SK-N-SH treated with all-trans-retinoic acid at 6 μM for 48 hours (cell line): ENCODE data around the gene BTNL9.

Source experiments
- ATAC-seq: fragments of 200-7000 bp; cut with Tn5 transposase; 3 replicates; pipeline ENCODE4 v1.9.1; 2020; ENCODE audit warnings: mild to moderate bottlenecking, moderate library complexity
- ARNTL ChIP-seq: fragments of 450-650 bp; formaldehyde crosslinking; IDR thresholded peaks from 2 replicates; pipeline ENCODE4 v1.5.0; 2020; ENCODE audit warnings: low read depth, mild to moderate bottlenecking, moderate library complexity, borderline replicate concordance
- BACH2 ChIP-seq: fragments of 250-450 bp; sonication (Bioruptor Pico); IDR thresholded peaks from 2 replicates; pipeline ENCODE4 v1.9.0; 2021; ENCODE audit warnings: mild to moderate bottlenecking, borderline replicate concordance
- CSDC2 ChIP-seq: fragments of 250-450 bp; sonication (Bioruptor Pico); IDR thresholded peaks from 2 replicates; pipeline ENCODE4 v1.5.0; 2020; ENCODE audit warnings: mild to moderate bottlenecking, moderate library complexity
- GLIS3 ChIP-seq: fragments of 250-450 bp; sonication (Bioruptor Pico); IDR thresholded peaks from 2 replicates; pipeline ENCODE4 v1.5.0; 2020; ENCODE audit warnings: mild to moderate bottlenecking, moderate library complexity
- ISL1 ChIP-seq: fragments of 250-450 bp; sonication (Bioruptor Pico); IDR thresholded peaks from 2 replicates; pipeline ENCODE4 v2.1.2; 2022; ENCODE audit warnings: mild to moderate bottlenecking, moderate library complexity
- OSR1 ChIP-seq: fragments of 250-450 bp; sonication (Bioruptor Pico); IDR thresholded peaks from 2 replicates; pipeline ENCODE4 v1.8.0; 2022; ENCODE audit warnings: moderate library complexity, mild to moderate bottlenecking, inconsistent platforms
- PPARA ChIP-seq: fragments of 250-450 bp; sonication (Bioruptor Pico); IDR thresholded peaks from 2 replicates; pipeline ENCODE4 v1.5.0; 2020; ENCODE audit warnings: mild to moderate bottlenecking, borderline replicate concordance
- RARB ChIP-seq: fragments of 250-450 bp; sonication (Bioruptor Pico); IDR thresholded peaks from 2 replicates; pipeline ENCODE4 v1.8.0; 2021; ENCODE audit warnings: mild to moderate bottlenecking, moderate library complexity
- SNAI2 ChIP-seq: fragments of 250-450 bp; sonication (Bioruptor Pico); IDR thresholded peaks from 2 replicates; pipeline ENCODE4 v1.5.0; 2020; ENCODE audit warnings: mild to moderate bottlenecking, moderate library complexity
- TCF4 ChIP-seq: fragments of 250-450 bp; sonication (Bioruptor Pico); IDR thresholded peaks from 2 replicates; pipeline ENCODE4 v1.8.0; 2021; ENCODE audit warnings: mild to moderate bottlenecking, moderate library complexity, borderline replicate concordance
- TOX ChIP-seq: fragments of 250-450 bp; sonication (Bioruptor Pico); IDR thresholded peaks from 2 replicates; pipeline ENCODE4 v1.8.0; 2021; ENCODE audit warnings: mild to moderate bottlenecking, moderate library complexity, borderline replicate concordance
- ZC3H10 ChIP-seq: fragments of 250-450 bp; sonication (Bioruptor Pico); IDR thresholded peaks from 2 replicates; pipeline ENCODE4 v1.5.1; 2021; ENCODE audit warnings: mild to moderate bottlenecking, moderate library complexity
- ZFP3 ChIP-seq: fragments of 250-450 bp; sonication (Bioruptor Pico); IDR thresholded peaks from 2 replicates; pipeline ENCODE4 v1.5.0; 2020; ENCODE audit warnings: mild to moderate bottlenecking, moderate library complexity
- ZFP30 ChIP-seq: fragments of 450-650 bp; formaldehyde crosslinking; IDR thresholded peaks from 2 replicates; pipeline ENCODE4 v1.5.0; 2022; ENCODE audit warnings: mild to moderate bottlenecking, moderate library complexity
- ZNF565 ChIP-seq: fragments of 450-650 bp; formaldehyde crosslinking; conservative IDR thresholded peaks from 2 replicates; pipeline ENCODE4 v1.5.0; 2020; ENCODE audit warnings: low read depth, mild to moderate bottlenecking, moderate library complexity
- ZNF70 ChIP-seq: fragments of 450-650 bp; formaldehyde crosslinking; IDR thresholded peaks from 2 replicates; pipeline ENCODE4 v1.5.0; 2020; ENCODE audit warnings: mild to moderate bottlenecking, moderate library complexity
- ZNF8 ChIP-seq: fragments of 450-650 bp; formaldehyde crosslinking; IDR thresholded peaks from 2 replicates; pipeline ENCODE4 v1.5.0; 2020; ENCODE audit warnings: mild to moderate bottlenecking, moderate library complexity
- TF ChIP-seq, protein P1 (sequence below): fragments of 250-450 bp; sonication (Bioruptor Pico); IDR thresholded peaks from 2 replicates; pipeline ENCODE4 v1.8.0; 2021; ENCODE audit warnings: low read depth, mild to moderate bottlenecking, moderate library complexity, borderline replicate concordance
- TF ChIP-seq, protein P2 (sequence below): fragments of 250-450 bp; sonication (Bioruptor Pico); IDR thresholded peaks from 2 replicates; pipeline ENCODE4 v1.5.1; 2021; ENCODE audit warnings: mild to moderate bottlenecking, moderate library complexity
- TF ChIP-seq, protein P3 (sequence below): fragments of 250-450 bp; sonication (Bioruptor Pico); IDR thresholded peaks from 2 replicates; pipeline ENCODE4 v1.8.0; 2020; ENCODE audit warnings: mild to moderate bottlenecking, moderate library complexity, borderline replicate concordance
- TF ChIP-seq, protein P4 (sequence below): fragments of 250-450 bp; sonication (Bioruptor Pico); IDR thresholded peaks from 2 replicates; pipeline ENCODE4 v1.5.1; 2020; ENCODE audit warnings: low read depth, mild to moderate bottlenecking, moderate library complexity
- TF ChIP-seq, protein P5 (sequence below): fragments of 250-450 bp; sonication (Bioruptor Pico); IDR thresholded peaks from 2 replicates; pipeline ENCODE4 v1.5.0; 2020; ENCODE audit warnings: mild to moderate bottlenecking, moderate library complexity

BTNL9 gene

DNA sequence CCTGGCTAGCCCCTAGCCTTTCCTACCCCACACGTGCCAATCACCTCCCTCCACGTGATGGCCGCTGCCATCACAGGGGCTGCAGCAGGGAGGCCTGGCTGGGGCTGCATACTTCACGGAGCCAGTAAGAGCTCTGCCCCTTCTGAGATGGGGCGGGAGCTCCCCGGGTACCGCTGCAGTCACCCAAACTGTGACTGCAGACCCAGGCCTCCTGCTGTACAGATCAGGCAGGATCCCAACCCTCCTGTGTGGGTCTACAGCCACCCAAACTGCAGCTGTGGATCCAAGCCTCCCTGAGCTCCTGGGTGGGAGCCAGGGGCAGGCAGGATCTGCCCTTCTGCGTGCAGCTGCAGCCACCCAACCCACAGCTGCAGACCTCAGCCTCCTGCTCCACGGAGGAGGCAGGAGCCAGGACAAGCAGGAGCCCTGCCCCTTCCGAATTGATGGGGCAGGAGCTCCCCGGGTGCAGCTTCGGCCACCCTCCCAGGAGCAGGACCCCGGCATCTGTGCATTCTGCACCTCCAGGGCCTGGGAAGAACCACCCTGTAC, 3.2 kb upstream of the BTNL9 start:
- ATAC-seq: no peak
- TF ChIP-seq ZC3H10: no peak
- no peak for TF ChIP-seq SNAI2 (CRISPR knock-in tag)
- TF ChIP-seq, protein P1, sequence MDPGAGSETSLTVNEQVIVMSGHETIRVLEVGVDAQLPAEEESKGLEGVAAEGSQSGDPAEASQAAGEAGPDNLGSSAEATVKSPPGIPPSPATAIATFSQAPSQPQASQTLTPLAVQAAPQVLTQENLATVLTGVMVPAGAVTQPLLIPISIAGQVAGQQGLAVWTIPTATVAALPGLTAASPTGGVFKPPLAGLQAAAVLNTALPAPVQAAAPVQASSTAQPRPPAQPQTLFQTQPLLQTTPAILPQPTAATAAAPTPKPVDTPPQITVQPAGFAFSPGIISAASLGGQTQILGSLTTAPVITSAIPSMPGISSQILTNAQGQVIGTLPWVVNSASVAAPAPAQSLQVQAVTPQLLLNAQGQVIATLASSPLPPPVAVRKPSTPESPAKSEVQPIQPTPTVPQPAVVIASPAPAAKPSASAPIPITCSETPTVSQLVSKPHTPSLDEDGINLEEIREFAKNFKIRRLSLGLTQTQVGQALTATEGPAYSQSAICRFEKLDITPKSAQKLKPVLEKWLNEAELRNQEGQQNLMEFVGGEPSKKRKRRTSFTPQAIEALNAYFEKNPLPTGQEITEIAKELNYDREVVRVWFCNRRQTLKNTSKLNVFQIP (CRISPR knock-in tag): no peak
- TF ChIP-seq ISL1: no peak
- TF ChIP-seq, protein P2, sequence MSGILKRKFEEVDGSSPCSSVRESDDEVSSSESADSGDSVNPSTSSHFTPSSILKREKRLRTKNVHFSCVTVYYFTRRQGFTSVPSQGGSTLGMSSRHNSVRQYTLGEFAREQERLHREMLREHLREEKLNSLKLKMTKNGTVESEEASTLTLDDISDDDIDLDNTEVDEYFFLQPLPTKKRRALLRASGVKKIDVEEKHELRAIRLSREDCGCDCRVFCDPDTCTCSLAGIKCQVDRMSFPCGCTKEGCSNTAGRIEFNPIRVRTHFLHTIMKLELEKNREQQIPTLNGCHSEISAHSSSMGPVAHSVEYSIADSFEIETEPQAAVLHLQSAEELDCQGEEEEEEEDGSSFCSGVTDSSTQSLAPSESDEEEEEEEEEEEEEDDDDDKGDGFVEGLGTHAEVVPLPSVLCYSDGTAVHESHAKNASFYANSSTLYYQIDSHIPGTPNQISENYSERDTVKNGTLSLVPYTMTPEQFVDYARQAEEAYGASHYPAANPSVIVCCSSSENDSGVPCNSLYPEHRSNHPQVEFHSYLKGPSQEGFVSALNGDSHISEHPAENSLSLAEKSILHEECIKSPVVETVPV: no peak
- TF ChIP-seq ZNF8 (CRISPR knock-in tag): no peak
- TF ChIP-seq ZFP30 (CRISPR knock-in tag): no peak
- TF ChIP-seq, protein P3, sequence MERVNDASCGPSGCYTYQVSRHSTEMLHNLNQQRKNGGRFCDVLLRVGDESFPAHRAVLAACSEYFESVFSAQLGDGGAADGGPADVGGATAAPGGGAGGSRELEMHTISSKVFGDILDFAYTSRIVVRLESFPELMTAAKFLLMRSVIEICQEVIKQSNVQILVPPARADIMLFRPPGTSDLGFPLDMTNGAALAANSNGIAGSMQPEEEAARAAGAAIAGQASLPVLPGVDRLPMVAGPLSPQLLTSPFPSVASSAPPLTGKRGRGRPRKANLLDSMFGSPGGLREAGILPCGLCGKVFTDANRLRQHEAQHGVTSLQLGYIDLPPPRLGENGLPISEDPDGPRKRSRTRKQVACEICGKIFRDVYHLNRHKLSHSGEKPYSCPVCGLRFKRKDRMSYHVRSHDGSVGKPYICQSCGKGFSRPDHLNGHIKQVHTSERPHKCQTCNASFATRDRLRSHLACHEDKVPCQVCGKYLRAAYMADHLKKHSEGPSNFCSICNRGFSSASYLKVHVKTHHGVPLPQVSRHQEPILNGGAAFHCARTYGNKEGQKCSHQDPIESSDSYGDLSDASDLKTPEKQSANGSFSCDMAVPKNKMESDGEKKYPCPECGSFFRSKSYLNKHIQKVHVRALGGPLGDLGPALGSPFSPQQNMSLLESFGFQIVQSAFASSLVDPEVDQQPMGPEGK (CRISPR knock-in tag): no peak
- TF ChIP-seq, protein P4, sequence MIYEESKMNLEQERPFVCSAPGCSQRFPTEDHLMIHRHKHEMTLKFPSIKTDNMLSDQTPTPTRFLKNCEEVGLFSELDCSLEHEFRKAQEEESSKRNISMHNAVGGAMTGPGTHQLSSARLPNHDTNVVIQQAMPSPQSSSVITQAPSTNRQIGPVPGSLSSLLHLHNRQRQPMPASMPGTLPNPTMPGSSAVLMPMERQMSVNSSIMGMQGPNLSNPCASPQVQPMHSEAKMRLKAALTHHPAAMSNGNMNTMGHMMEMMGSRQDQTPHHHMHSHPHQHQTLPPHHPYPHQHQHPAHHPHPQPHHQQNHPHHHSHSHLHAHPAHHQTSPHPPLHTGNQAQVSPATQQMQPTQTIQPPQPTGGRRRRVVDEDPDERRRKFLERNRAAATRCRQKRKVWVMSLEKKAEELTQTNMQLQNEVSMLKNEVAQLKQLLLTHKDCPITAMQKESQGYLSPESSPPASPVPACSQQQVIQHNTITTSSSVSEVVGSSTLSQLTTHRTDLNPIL (CRISPR knock-in tag): no peak
- no peak for TF ChIP-seq ZNF565
- TF ChIP-seq TOX (CRISPR knock-in tag): no peak
- TF ChIP-seq, protein P5, sequence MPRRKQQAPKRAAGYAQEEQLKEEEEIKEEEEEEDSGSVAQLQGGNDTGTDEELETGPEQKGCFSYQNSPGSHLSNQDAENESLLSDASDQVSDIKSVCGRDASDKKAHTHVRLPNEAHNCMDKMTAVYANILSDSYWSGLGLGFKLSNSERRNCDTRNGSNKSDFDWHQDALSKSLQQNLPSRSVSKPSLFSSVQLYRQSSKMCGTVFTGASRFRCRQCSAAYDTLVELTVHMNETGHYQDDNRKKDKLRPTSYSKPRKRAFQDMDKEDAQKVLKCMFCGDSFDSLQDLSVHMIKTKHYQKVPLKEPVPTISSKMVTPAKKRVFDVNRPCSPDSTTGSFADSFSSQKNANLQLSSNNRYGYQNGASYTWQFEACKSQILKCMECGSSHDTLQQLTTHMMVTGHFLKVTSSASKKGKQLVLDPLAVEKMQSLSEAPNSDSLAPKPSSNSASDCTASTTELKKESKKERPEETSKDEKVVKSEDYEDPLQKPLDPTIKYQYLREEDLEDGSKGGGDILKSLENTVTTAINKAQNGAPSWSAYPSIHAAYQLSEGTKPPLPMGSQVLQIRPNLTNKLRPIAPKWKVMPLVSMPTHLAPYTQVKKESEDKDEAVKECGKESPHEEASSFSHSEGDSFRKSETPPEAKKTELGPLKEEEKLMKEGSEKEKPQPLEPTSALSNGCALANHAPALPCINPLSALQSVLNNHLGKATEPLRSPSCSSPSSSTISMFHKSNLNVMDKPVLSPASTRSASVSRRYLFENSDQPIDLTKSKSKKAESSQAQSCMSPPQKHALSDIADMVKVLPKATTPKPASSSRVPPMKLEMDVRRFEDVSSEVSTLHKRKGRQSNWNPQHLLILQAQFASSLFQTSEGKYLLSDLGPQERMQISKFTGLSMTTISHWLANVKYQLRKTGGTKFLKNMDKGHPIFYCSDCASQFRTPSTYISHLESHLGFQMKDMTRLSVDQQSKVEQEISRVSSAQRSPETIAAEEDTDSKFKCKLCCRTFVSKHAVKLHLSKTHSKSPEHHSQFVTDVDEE (CRISPR knock-in tag): no peak
- TF ChIP-seq ZFP3: no peak
- no peak for TF ChIP-seq GLIS3
- TF ChIP-seq BACH2: no peak
- no peak for TF ChIP-seq RARB (CRISPR knock-in tag)
- TF ChIP-seq CSDC2 (CRISPR knock-in tag): no peak
- no peak for TF ChIP-seq OSR1 (CRISPR knock-in tag)

DNA sequence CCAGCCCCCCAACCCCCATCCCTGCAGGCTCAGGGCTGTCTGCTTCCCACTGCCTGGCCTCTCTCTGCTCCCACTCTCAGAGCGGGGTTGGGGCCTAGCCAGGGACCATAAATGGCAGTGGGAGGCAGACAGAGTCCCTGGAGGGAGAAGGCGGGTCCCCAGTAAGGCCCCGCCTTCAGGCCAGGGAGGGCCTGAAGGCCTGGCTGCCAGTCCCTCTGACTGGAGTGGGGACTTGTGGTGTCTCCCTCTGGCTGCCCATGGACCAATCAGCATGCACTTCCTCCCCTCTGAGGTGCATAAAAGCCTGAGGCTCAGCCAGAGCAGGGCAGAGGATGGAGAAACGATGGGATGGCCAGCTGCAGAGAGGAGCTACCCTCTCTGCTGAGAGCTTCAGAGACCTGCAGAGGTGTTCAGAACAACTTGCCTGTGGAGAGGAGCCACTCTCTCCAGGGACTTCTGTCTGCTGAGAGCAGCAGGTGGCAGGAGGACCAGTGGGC, 2.7 kb upstream of the BTNL9 start:
- no peak for TF ChIP-seq ZNF565
- no peak for TF ChIP-seq ISL1
- no peak for TF ChIP-seq BACH2
- no peak for TF ChIP-seq SNAI2 (CRISPR knock-in tag)
- no peak for TF ChIP-seq GLIS3
- TF ChIP-seq, protein P5 (CRISPR knock-in tag): no peak
- TF ChIP-seq ARNTL: no peak
- no peak for TF ChIP-seq ZFP30 (CRISPR knock-in tag)
- TF ChIP-seq TOX (CRISPR knock-in tag): no peak
- TF ChIP-seq RARB (CRISPR knock-in tag): no peak
- no peak for TF ChIP-seq ZNF70 (CRISPR knock-in tag)
- no peak for TF ChIP-seq TCF4 (CRISPR knock-in tag)
- no peak for TF ChIP-seq PPARA (CRISPR knock-in tag)
- ATAC-seq: no peak
